Gastroesophageal sphincter (tissue), 4 donors: ENCODE data around the gene ASTL. TPM values are rescaled to one million over a fixed set of nuclear protein-coding genes. Genes with fewer than 3 reads are reported as not detected.

Experiments used
- ATAC-seq: fragments of 150-250 bp; one replicate; pipeline ENCODE4 v1.9.1; 2016; ENCODE audit warnings: mild to moderate bottlenecking, moderate library complexity
- H3K27ac ChIP-seq, 4 donors: fragments of 200-600 bp; sonication (generic) in 3 of 4; 1 replicate in 3 of 4; 2 replicates in 1 of 4; pipeline ENCODE4 v1.5.1; 2016 to 2019
- H3K27me3 ChIP-seq: fragments of 200-600 bp; sonication (generic); one replicate; pipeline ENCODE4 v1.5.1; 2019
- H3K36me3 ChIP-seq, 2 donors: fragments of 200-600 bp; sonication (generic); one replicate each; pipeline ENCODE4 v1.5.1; 2019; ENCODE audit warnings: control low read depth in 1 of 2
- H3K4me1 ChIP-seq, 3 donors: fragments of 200-600 bp; sonication (generic); 1 replicate in 2 of 3; 2 replicates in 1 of 3; pipeline ENCODE4 v1.5.1; 2016 to 2019; ENCODE audit warnings: control low read depth in 2 of 3
- H3K4me3 ChIP-seq, 2 donors: fragments of 200-600 bp; sonication (generic); one replicate each; pipeline ENCODE4 v1.5.1; 2019; ENCODE audit warnings: mild to moderate bottlenecking in 1 of 2, moderate library complexity in 1 of 2
- H3K9me3 ChIP-seq, 3 donors: fragments of 200-600 bp; sonication (generic); one replicate each; pipeline ENCODE4 v1.5.1; 2017 to 2019; ENCODE audit warnings: control low read depth in 2 of 3
- EP300 ChIP-seq: sonication (generic); formaldehyde crosslinking; IDR thresholded peaks from one replicate; pipeline ENCODE4 v1.6.1; 2017; ENCODE audit warnings: antibody characterized with exemption, mild to moderate bottlenecking
- POLR2A ChIP-seq, 2 donors: fragments of 450-650 bp; IDR thresholded peaks; one replicate each; pipeline ENCODE4 v1.6.1; 2017; ENCODE audit warnings: antibody characterized with exemption in 2 of 2, mild to moderate bottlenecking in 2 of 2, moderate library complexity in 1 of 2
- POLR2AphosphoS5 ChIP-seq: sonication (generic); formaldehyde crosslinking; IDR thresholded peaks from one replicate; pipeline ENCODE4 v1.6.1; 2017; ENCODE audit warnings: antibody characterized with exemption
- WGBS, 2 donors: methylation state at CpG; one replicate each; pipeline ENCODE4 v1.1.5; 2018; ENCODE audit warnings: low coverage in 1 of 2; 5-methylcytosine and 5-hydroxymethylcytosine counted together
- total RNA-seq, 4 donors: library from RNA; depleted of rRNA; stranded (reverse); fragments of >200 nt; gene quantifications; one replicate each; pipeline ENCODE4 v1.1.0, GENCODE V29; 2016
- TF ChIP-seq, protein P1 (sequence below), 4 experiments: fragments of 200-600 bp in 2 of 4; fragments of 450-650 bp in 2 of 4; sonication (generic) in 1 of 4; IDR thresholded peaks; one replicate each; pipeline ENCODE4 v1.5.1; 2017 to 2019; ENCODE audit warnings: antibody characterized with exemption in 4 of 4, mild to moderate bottlenecking in 2 of 4, moderate library complexity in 2 of 4

Gene ASTL
- total RNA-seq, 4 donors from 2014 or later: not detected

DNA sequence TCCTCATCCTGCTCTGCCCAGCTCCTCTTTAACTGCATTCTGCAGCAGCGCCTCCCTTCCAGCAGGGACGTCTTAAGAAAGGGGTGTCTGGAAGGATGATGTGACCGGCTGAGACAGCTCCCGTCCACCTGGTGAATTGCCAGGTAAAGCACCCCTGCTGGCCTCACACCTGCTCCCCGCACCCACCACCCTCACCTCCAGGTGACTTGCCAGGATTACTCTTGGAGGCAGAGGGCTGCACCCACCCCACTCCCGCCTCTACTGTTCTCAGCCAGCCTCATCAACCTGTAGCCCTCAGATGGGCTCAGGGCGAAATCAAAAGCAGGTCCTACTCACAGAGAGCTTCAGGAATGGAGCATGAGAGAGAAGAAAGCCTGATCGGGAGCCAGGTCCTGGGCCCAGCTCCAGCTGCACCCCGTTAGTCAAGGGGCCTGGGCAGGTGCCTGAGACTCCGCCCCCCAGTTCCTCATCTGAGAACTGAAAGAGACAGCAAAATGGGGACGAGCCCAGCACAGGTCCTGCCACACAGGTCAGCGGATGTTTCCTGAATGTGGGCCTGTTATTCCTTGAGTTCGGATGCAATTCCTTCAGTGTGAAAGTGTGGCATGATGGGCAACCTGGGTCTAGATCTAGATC lies 27.6 kb downstream of the ASTL start:
- TF ChIP-seq EP300 (no peak), POLR2AphosphoS5 (no peak), POLR2A (IDR thresholded peaks at IDR 0.05) (no peak)
- TF ChIP-seq, protein P1, sequence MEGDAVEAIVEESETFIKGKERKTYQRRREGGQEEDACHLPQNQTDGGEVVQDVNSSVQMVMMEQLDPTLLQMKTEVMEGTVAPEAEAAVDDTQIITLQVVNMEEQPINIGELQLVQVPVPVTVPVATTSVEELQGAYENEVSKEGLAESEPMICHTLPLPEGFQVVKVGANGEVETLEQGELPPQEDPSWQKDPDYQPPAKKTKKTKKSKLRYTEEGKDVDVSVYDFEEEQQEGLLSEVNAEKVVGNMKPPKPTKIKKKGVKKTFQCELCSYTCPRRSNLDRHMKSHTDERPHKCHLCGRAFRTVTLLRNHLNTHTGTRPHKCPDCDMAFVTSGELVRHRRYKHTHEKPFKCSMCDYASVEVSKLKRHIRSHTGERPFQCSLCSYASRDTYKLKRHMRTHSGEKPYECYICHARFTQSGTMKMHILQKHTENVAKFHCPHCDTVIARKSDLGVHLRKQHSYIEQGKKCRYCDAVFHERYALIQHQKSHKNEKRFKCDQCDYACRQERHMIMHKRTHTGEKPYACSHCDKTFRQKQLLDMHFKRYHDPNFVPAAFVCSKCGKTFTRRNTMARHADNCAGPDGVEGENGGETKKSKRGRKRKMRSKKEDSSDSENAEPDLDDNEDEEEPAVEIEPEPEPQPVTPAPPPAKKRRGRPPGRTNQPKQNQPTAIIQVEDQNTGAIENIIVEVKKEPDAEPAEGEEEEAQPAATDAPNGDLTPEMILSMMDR (IDR thresholded peaks at IDR 0.05): no peak
- ATAC-seq: no peak
- peaks cover 0 to 19% (median 8%) of the 10 kb centered on the region in 3 donors for H3K4me1 ChIP-seq
- H3K27ac ChIP-seq: peak overlapping the region in 1 of 4 donors; percentile 31
- WGBS, 2 donors: 92 to 100% methylated on average over 3 to 4 of the region's 13 CpGs
- no peak overlapping the region for H3K4me3 ChIP-seq
- peaks cover 0 to 5% (median 0%) of the 10 kb centered on the region in 3 donors for H3K9me3 ChIP-seq
- H3K36me3 ChIP-seq: no peaks in the 10 kb centered on the region
- peaks cover 39% of the 10 kb centered on the region for H3K27me3 ChIP-seq

DNA sequence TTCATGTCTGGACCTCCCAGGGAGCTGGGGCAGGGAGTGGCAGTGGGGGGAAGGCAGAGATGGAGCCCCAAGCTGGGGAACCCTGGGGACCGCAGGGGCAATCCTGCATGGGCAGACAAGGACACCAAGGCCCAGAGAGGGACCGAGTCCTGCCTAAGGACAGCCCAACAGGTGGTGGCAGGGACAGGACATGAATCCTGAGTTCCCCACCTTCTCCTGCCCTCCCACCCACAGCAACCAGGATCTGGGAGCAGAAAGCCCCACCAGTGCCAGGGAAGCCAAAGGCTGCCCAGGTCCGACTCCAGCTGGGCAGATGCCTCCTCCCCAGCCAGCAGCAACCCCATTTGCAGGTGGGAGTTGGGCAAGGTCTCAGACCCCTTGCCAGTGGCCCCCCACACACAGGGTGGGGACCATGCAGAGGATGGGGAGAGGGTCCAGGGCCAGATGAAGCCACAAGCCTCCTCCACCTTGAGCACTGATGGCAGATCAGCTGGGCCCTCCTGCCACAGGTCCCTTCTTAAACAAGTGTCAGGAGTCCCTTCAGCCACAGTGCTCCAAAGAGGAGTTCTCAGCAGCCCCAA lies 28.3 kb downstream of the ASTL start:
- Histone ChIP-seq H3K27ac (peak overlapping the region in 2 of 4 donors; percentile 31 to 59), H3K4me1 (peaks cover 0 to 17% (median 8%) of the 10 kb centered on the region in 3 donors), H3K9me3 (peaks cover 0 to 12% (median 0%) of the 10 kb centered on the region in 3 donors), H3K36me3 (no peaks in the 10 kb centered on the region), H3K4me3 (no peak overlapping the region), H3K27me3 (peaks cover 32% of the 10 kb centered on the region)
- WGBS, 2 donors: no CpG with 5 or more reads among the region's 3 CpGs
- TF ChIP-seq EP300 (no peak), POLR2A (IDR thresholded peaks at IDR 0.05) (no peak)
- TF ChIP-seq, protein P1 (IDR thresholded peaks at IDR 0.05): no peak
- no peak for ATAC-seq

DNA sequence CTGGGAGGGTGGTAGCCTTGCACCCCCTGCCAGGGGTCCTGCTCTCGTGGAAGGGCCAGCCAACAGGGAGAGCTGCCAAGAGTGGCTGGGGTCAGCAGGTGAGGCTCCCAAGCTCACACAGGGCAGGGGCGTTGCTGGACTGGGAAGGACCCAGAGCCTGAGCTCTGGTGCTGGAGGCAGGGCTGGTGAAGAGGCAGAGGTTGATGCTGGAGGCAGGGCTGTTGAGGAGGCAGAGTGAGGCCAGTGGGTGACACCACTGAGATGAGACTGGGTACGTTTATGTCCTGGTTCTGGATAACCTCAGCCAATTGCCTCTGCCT lies 29.0 kb downstream of the ASTL start:
- Histone ChIP-seq H3K27ac (peak overlapping the region in 3 of 4 donors; percentile 29 to 59 (median 56)), H3K27me3 (peaks cover 25% of the 10 kb centered on the region), H3K36me3 (no peaks in the 10 kb centered on the region), H3K4me1 (peaks cover 0 to 17% (median 8%) of the 10 kb centered on the region in 3 donors), H3K4me3 (no peak overlapping the region), H3K9me3 (peaks cover 0 to 16% (median 0%) of the 10 kb centered on the region in 3 donors)
- 0% methylated on average over 1 of the region's 3 CpGs; no CpG with 5 or more reads in 1 of the 2 donors for WGBS, 2 donors
- no peak for TF ChIP-seq EP300
- TF ChIP-seq POLR2AphosphoS5: no peak
- TF ChIP-seq, protein P1 (IDR thresholded peaks at IDR 0.05): no peak
- no peak for TF ChIP-seq POLR2A (IDR thresholded peaks at IDR 0.05)
- ATAC-seq: no peak

DNA sequence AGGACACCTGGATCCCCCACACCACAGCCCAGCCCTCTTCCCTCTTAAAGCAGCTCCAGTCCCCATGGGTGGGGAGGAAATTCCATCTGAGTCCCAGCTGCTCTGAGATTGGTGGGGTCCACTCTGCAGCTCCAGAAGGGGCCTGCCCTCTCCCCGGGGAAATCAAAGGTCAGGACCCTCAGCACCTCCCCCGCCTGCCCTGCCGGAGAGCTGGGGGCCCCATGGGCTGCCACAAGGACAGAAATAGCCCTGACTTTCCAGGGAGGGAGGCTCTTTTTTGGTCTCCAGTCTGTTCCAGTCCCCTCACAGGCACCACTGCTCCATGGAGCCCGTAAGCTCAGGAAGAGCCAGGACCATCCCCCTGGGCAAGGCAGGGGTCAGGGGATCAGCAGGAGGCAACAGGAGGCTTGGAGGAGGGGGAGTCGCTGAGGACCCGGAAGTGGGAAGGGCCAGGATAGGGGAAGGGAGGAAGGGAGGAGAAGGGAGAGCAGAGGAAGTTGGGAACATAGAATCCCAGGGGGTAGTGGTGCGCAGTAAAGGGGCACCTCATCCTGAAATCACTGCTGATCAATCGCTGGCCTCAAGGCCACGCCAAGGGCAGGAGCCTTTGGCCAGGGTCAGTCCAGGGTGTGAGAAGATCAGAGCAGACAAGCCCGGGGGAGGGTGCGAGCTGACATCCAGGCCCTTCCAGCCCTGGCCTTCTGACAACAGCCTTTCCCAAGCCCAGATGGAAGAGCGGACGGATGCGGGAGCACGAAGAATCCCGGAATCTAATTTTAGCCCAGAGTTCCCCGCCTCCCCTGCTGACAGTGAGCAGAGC lies 29.6 kb downstream of the ASTL start:
- ATAC-seq: peak; percentile 44
- Histone ChIP-seq H3K27me3 (peaks cover 23% of the 10 kb centered on the region), H3K9me3 (peaks cover 0 to 16% (median 0%) of the 10 kb centered on the region in 3 donors), H3K4me1 (peaks cover 0 to 17% (median 8%) of the 10 kb centered on the region in 3 donors), H3K36me3 (no peaks in the 10 kb centered on the region), H3K27ac (peak overlapping the region in 3 of 4 donors; percentile 29 to 59 (median 56)), H3K4me3 (no peak overlapping the region)
- 21 to 22% methylated on average over 5 to 13 of the region's 17 CpGs for WGBS, 2 donors
- no peak for TF ChIP-seq POLR2A (IDR thresholded peaks at IDR 0.05)
- TF ChIP-seq, protein P1 (IDR thresholded peaks at IDR 0.05): no peak
- TF ChIP-seq POLR2AphosphoS5: no peak
- TF ChIP-seq EP300: no peak
